ENCODE results near the gene ZBTB46. TPM values are rescaled to one million over a fixed set of nuclear protein-coding genes. Genes with fewer than 3 reads are reported as not detected.

Gene ZBTB46
- total and polyA plus RNA-seq, 10 donors, result 3.6 to 76.5 (median 32.1) TPM

- H3K4me3 ChIP-seq, result no peak overlapping the region
- no peaks in the 10 kb centered on the region for H3K27me3 ChIP-seq (replicated peaks in 1 of 7)
- 76 to 90% (median 85%) methylated on average over 7 to 16 of the region's 16 CpGs for WGBS, 5 donors
- peaks cover 21 to 66% (median 42%) of the 10 kb centered on the region in 6 donors for H3K4me1 ChIP-seq
- intact Hi-C loops (cut with DNase I; ENCODE audit: low total_unique reads), result no loop called here
- H3K9me3 ChIP-seq, result no peaks in the 10 kb centered on the region
- no peaks in the 10 kb centered on the region for H3K36me3 ChIP-seq
- DNase-seq, result no peak
- peak overlapping the region in 4 of 8 donors; percentile 1 to 30 (median 12) for H3K27ac ChIP-seq
- no peak for TF ChIP-seq POLR2AphosphoS5 (IDR thresholded peaks at IDR 0.05)
- TF ChIP-seq POLR2A (IDR thresholded peaks at IDR 0.05), result no peak
- TF ChIP-seq CTCF (IDR thresholded peaks at IDR 0.05 in 8 of 11, conservative IDR thresholded peaks at IDR 0.05 in 3 of 11), result no peak
Observed at GRCh38 chr20:63783970-63784369, 47.1 kb downstream of the ZBTB46 start.

DNA sequence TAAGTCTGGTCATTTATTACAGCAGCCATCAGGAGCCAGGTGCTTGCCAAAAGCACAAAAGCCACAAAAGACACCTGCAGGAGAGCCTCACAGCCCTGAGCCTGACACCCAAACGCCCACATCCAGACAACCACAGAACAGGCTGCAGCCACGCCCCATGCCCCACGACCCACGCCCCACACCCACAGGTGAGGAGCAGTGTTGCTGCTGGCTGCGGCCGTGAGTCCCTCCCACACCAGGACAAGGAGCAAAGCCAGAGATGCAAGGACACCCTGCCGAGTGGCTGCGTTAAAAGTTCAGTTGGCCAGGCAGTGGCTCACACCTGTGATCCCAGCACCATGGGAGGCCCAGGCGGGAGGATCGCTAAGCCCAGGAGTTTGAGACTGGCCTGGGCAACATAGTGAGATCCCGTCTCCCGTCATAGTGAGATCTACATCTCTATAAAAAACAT lies 48.5 kb downstream of the ZBTB46 start:
- H3K9me3 ChIP-seq, result no peaks in the 10 kb centered on the region
- TF ChIP-seq POLR2AphosphoS5 (IDR thresholded peaks at IDR 0.05) (no peak), POLR2A (IDR thresholded peaks at IDR 0.05) (no peak), CTCF (IDR thresholded peaks at IDR 0.05 in 8 of 11, conservative IDR thresholded peaks at IDR 0.05 in 3 of 11) (no peak)
- DNase-seq, result no peak
- H3K4me1 ChIP-seq, result peaks cover 17 to 66% (median 38%) of the 10 kb centered on the region in 6 donors
- intact Hi-C loops (cut with DNase I; ENCODE audit: low total_unique reads), result no loop called here
- no peaks in the 10 kb centered on the region for H3K36me3 ChIP-seq
- no peaks in the 10 kb centered on the region for H3K27me3 ChIP-seq (replicated peaks in 1 of 7)
- WGBS, 5 donors, result 74 to 87% (median 79%) methylated on average over 10 to 12 of the region's 12 CpGs
- H3K4me3 ChIP-seq, result no peak overlapping the region
- peak overlapping the region in 4 of 8 donors; percentile 6 to 49 (median 12) for H3K27ac ChIP-seq

GRCh38 chr20:63782051-63782471 lies 49.0 kb downstream of the ZBTB46 start:
- intact Hi-C loops (cut with DNase I; ENCODE audit: low total_unique reads), result no loop called here
- Histone ChIP-seq H3K4me3 (no peak overlapping the region), H3K27me3 (replicated peaks in 1 of 7) (no peaks in the 10 kb centered on the region), H3K9me3 (no peaks in the 10 kb centered on the region), H3K27ac (peak overlapping the region in 4 of 8 donors; percentile 6 to 49 (median 12)), H3K36me3 (no peaks in the 10 kb centered on the region), H3K4me1 (peaks cover 12 to 64% (median 33%) of the 10 kb centered on the region in 6 donors)
- peak in 5 of 11 experiments; percentile 7 to 36 (median 22) for TF ChIP-seq CTCF (IDR thresholded peaks at IDR 0.05 in 8 of 11, conservative IDR thresholded peaks at IDR 0.05 in 3 of 11)
- TF ChIP-seq POLR2A (IDR thresholded peaks at IDR 0.05), result no peak
- WGBS, 5 donors, result 60 to 76% (median 63%) methylated on average over 16 to 18 of the region's 18 CpGs
- no peak for DNase-seq

DNA sequence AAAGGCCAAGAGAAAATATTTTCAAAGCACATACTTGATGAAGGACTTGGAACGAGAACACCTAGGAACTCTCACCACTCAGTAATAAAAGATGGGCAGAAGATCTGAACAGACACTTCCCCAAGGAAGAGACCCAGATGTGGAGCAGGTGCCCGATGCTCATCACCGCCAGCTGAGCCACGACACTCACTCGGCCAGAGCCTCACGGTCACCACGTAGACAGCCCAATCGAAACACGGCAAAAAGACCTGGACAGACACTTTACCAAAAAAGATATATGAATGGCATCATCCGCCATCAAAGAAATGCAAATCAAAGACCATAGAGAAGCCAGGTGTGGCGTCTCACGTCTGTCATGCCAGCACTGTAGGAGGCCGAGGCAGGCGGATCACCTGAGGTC lies 49.9 kb downstream of the ZBTB46 start:
- H3K4me1 ChIP-seq, result peaks cover 5 to 60% (median 27%) of the 10 kb centered on the region in 6 donors
- intact Hi-C loops (cut with DNase I; ENCODE audit: low total_unique reads), result no loop called here
- no peak for DNase-seq
- WGBS, 5 donors, result 81 to 95% (median 92%) methylated on average over 14 of the region's 14 CpGs
- H3K9me3 ChIP-seq, result no peaks in the 10 kb centered on the region
- H3K36me3 ChIP-seq, result no peaks in the 10 kb centered on the region
- no peak overlapping the region for H3K27ac ChIP-seq
- TF ChIP-seq CTCF (IDR thresholded peaks at IDR 0.05 in 8 of 11, conservative IDR thresholded peaks at IDR 0.05 in 3 of 11) (no peak), POLR2A (IDR thresholded peaks at IDR 0.05) (no peak), POLR2AphosphoS5 (IDR thresholded peaks at IDR 0.05) (no peak)
- H3K4me3 ChIP-seq, result no peak overlapping the region
- H3K27me3 ChIP-seq (replicated peaks in 1 of 7), result no peaks in the 10 kb centered on the region

All from spleen (tissue), 11 donors.